Stimulated activated naive CD8-positive, alpha-beta T cell treated with anti-CD3 and anti-CD28 coated beads, Interleukin-15, Interleukin-2, amounts not matched to agents 100 ng/mL and 50 ng/mL, for 24 hours (primary cell): ENCODE data around the gene PRX.
A peak's percentile ranks its signal among the peaks of the same experiment; 100 is the strongest.
"Not testable (repeated sequence)": the region's sequence is repeated elsewhere in the genome, so short reads cannot be mapped to it uniquely, and the experiment has no call there.

Source experiments
- H3K27ac Mint-ChIP-seq: one replicate; pipeline ENCODE4 v1.8.0; 2021; ENCODE audit warnings: mild to moderate bottlenecking, mixed read lengths
- H3K27me3 Mint-ChIP-seq: one replicate; pipeline ENCODE4 v1.8.0; 2021; ENCODE audit warnings: mixed read lengths
- H3K36me3 Mint-ChIP-seq: one replicate; pipeline ENCODE4 v1.8.0; 2021; ENCODE audit warnings: low read depth, mixed read lengths
- H3K4me1 Mint-ChIP-seq: one replicate; pipeline ENCODE4 v1.8.0; 2021; ENCODE audit warnings: low read depth, mixed read lengths
- H3K4me3 Mint-ChIP-seq: one replicate; pipeline ENCODE4 v1.8.0; 2021; ENCODE audit warnings: mild to moderate bottlenecking, mixed read lengths
- H3K9me3 Mint-ChIP-seq: one replicate; pipeline ENCODE4 v1.8.0; 2021; ENCODE audit warnings: mixed read lengths

Gene PRX

DNA sequence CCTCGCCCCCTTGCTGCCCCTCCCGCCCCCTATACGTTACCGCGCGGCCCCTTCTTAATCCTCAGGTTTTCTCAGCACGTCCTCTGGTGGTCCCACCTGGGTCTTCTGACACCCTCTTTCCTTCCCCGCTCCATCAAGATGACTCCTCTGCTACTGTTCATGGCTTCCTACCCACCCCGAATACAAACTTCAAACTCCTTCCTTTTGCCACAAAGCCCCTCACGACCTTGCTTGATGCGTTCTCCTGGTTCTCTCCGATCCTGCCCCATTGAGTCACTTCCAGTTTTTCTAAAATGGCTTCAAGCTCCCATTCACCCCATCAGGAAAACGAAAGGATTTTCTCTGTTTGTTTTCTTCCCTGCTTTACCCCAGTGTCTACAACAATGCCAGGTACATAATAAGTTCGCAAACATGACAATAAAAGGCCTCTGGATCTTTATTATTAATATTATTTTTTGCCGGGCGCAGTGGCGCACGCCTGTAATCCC is 31.7 kb upstream of the PRX start:
- Mint-ChIP-seq H3K4me3 (peak overlapping the region; percentile 98), H3K27ac (peak overlapping the region; percentile 79), H3K9me3 (no peaks in the 10 kb centered on the region), H3K27me3 (no peaks in the 10 kb centered on the region), H3K4me1 (peaks cover 16% of the 10 kb centered on the region), H3K36me3 (peaks cover 6% of the 10 kb centered on the region)

DNA sequence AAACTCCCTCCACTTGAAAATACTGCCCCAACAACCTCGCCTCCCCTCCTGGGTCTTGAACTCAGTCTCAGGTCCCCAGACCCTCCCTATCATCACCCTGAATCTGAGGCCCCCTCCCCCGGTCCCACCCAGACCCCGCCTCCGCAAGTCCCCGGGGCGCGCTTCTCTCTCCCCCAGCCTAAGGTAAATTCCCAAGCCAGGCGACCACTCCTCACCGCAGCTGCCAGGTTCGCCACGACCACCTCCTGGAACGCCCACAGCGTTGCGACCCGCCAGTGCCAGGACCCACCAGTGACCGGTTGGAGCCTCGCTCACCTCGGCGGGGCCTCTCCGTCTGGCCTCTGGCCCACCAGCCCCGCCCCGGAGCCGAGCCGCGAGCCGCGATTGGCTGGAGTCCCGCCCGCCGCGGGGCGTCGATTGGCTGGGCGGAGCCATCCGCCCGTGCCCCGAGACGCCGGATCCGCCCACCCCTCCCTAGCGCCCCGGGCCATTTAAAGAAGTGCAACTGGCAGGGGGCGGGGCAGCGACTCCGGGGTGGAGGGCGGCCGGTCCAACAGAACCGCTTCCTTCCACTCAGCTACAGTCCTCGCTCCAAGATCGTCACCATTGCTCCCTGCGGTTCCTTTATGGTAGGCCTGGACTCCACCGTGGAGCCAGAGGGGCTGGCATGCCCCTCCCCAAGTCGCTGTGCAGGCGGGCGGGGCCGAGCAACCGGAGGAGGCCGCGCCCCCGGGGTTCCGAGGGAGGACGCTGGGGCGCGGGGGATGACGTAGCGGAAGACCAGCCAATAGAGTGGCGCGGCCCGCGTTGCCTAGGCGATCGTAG is 31.0 kb upstream of the PRX start, which contains the start of gene SERTAD3:
Gene SERTAD3 (minus strand): TSS at position 336 of the 825 bp plus-strand sequence. CDS start 2,255 bp downstream, outside the sequence.
- Mint-ChIP-seq H3K4me3 (peak within 1 kb of the TSS; percentile 98), H3K4me1 (peaks cover 16% of the 10 kb centered on the region), H3K27me3 (no peaks in the 10 kb centered on the region), H3K9me3 (no peaks in the 10 kb centered on the region), H3K36me3 (peaks cover 6% of the 10 kb centered on the region), H3K27ac (peak within 1 kb of the TSS; percentile 95)

DNA sequence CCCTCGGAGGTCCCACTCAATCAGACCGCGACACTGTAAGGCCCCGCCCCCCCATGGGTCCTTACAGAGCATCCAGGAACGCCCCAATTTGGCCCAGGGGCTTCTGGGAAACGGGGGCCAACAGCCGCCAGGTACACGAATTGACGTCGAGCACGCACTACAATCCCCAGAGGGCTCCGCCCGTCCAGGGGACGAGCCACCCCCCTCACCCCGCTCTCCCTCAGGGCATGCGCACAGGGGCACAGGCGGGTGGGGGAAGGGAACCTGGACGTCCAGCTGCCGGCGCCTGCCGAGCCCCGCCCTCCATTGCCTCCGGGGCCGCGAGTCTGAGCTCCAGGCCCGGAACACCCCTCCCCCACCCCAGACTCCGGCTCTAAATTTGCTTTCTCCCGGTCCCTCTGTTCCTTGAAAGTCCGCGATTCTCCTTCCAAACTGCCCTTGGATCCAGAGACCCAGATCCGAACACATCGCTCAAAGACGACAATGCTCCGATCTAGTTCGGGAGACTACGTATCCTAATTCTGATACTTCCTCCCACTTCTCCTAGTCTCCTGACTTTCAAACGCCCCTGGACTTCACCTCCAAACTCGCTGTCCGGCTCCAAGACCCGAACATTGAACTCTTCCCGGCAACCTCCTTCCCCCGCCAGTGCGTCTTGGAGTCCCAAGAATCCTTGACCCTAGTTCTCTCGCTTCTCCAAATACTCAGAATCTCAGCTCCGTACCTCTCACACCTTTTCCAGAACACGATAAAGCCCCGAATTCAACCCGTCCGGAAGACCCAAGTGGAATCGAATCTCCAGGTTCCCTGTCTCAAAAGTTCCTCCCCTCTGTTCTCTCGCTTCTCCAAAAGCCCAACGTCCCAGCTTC is 30.2 kb upstream of the PRX start:
- Mint-ChIP-seq H3K4me3 (peak overlapping the region; percentile 98), H3K27ac (peak overlapping the region; percentile 95)

DNA sequence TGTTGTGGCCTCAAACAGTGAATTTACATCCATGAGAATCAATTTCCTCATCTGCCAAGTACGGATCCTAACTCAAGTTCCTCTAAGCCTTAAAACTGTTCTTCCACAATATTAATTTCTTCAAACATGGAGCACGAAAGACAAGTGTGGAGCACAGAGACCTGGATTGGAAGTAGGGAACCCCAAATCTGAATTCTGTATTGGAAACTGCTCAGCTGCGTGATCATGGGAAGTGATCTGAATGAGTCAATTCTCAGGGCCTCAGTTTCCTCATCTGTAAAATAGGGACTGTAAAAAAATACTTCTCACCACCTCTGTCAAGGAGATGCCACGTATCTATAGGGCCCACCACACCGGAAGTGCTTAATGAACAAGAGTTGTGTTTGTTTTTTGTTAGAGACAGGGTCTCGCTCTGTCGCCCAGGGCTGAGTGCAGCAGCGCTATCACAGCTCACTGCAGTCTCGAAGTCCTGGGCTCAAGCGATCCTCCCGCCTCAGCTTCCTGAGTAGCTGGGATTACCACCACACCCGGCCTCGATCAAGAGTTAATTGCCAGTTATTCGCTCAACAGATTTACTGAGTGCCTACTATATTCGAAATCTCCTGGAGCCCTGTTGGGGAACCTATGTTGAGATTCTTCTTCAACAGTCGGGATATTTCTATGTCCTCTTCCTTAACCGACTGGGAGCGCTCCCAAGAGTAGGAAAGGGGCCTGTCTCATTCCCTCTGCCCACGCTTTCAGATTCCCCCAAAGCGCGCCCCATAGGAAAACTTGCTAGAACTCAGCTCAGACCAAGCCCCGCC is 29.4 kb upstream of the PRX start:
- Mint-ChIP-seq H3K9me3 (no peaks in the 10 kb centered on the region), H3K27me3 (no peaks in the 10 kb centered on the region), H3K36me3 (peaks cover 6% of the 10 kb centered on the region), H3K4me1 (peaks cover 16% of the 10 kb centered on the region), H3K27ac (peak overlapping the region; percentile 95), H3K4me3 (peak overlapping the region; percentile 98)

More for the DNA sequence above, 30.2 kb upstream of the PRX start:
- H3K27me3 Mint-ChIP-seq: no peaks in the 10 kb centered on the region
- no peaks in the 10 kb centered on the region for H3K9me3 Mint-ChIP-seq
- H3K36me3 Mint-ChIP-seq: peaks cover 6% of the 10 kb centered on the region
- H3K4me1 Mint-ChIP-seq: peaks cover 16% of the 10 kb centered on the region

DNA sequence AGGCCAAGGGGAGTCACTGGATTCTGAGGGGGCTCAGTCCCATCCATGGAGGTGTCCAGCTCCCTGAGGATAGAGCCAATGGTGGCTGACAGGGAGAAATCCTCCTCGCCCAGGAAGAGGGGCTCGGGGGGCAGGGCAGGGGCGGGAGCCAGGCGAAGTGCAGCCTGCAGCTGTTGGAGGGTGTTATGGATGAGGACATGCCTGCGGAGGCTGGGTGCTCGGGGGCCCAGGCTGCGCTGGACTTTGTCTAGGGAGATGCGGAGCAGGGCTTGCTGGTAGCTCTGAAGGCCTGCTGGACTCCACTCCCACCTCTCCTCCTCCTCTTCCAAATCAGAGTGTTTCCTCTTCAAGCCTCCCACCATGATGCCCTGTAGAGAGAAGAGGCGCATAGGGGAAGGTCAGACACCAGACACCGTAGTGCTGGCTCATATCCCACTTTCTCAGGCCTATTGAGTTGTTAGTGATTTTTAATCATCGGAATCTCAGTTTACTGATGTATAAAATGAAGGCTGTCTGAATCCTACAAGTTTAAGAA is 28.6 kb upstream of the PRX start:
- Mint-ChIP-seq H3K9me3 (no peaks in the 10 kb centered on the region), H3K4me3 (peak overlapping the region; percentile 98)

DNA sequence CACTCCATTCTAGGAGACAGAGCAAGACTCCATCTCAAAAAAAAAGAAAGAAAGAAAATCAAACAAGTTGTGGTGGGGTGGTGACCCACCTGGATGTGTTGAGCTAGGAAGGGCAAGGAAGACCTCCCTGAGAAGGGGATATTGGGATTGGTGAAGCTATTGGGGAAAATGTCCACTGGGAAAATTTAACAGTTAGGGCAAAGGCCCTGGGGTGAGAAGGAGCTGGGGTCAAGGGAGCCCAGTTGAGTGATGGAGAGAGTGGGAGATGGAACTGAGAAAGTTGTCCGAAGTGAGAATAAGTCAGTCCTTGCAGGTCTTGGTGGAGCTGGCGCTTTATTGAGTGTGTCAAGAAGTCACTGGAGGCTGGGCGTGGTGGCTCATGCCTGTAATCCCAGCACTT is 25.1 kb upstream of the PRX start:
- Mint-ChIP-seq H3K4me3 (no peak overlapping the region), H3K9me3 (no peaks in the 10 kb centered on the region), H3K4me1 (peaks cover 20% of the 10 kb centered on the region), H3K36me3 (peaks cover 6% of the 10 kb centered on the region), H3K27ac (no peak overlapping the region), H3K27me3 (no peaks in the 10 kb centered on the region)

More for the DNA sequence above, 28.6 kb upstream of the PRX start:
- no peaks in the 10 kb centered on the region for H3K27me3 Mint-ChIP-seq
- peak overlapping the region; percentile 95 for H3K27ac Mint-ChIP-seq
- H3K36me3 Mint-ChIP-seq: peaks cover 6% of the 10 kb centered on the region
- H3K4me1 Mint-ChIP-seq: peaks cover 16% of the 10 kb centered on the region

DNA sequence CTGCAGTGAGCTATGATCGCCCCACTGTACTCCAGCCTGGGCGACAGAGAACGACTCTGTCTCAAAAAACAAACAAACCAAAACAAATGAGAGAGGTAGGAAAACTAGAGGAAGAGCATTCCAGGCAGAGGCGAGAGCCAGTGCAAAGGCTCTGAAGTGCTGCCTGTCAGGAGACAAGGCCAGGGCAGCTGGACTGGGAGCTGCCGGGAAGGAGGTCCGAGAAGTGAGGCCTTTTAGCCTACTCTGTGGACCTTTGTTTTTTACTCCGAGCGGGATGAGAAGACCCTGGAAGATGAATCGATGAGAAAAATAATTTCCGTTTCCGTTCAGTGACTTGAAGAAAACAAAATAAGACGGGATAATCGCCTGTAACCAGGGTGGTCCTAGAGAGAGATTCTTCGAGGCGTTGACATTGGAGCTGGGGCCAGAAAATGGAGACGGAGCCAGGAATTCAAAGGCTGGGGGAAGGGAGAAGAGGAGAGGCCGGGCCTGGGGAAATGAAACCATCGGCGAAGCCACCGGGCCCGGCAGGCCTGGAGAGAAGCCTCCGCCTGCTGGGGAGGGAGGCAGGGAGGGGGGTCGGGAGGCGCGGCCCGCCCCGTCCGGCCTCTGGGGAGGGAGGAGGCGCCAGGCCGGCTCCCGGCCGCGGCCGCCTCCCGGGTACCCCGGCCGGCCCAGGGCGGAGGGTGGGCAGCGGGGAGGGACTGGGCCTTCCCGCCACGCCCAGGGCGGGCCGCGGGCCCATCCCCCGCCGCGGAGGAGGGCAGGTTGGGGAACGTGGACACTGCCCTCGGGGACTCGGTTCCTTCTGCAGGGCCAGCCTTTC is 20.4 kb upstream of the PRX start:
- H3K4me1 Mint-ChIP-seq: peaks cover 13% of the 10 kb centered on the region

DNA sequence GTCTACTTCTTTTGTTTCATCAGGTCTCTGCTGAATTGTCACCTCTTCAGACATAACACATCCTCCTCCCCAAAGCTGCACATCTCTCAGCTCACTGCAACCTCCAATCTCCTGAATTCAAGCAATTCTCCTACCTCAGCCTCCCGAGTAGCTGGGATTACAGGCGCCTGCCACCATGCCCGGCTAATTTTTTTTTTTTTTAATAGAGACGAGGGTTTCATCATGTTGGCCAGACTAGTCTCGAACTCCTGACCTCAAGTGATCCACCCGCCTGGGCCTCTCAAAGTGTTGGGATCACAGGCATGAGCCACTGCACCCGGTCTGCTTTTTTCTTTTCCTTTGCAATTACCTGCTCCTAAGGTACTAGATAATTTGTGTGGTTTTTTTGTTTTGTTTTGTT is 19.6 kb upstream of the PRX start:
- peak overlapping the region; percentile 98 for H3K27ac Mint-ChIP-seq
- not testable (repeated sequence) for H3K27me3 Mint-ChIP-seq

More for the DNA sequence above, 20.4 kb upstream of the PRX start:
- H3K4me3 Mint-ChIP-seq: peak overlapping the region; percentile 87
- no peaks in the 10 kb centered on the region for H3K27me3 Mint-ChIP-seq
- H3K27ac Mint-ChIP-seq: peak overlapping the region; percentile 98
- no peaks in the 10 kb centered on the region for H3K36me3 Mint-ChIP-seq
- no peaks in the 10 kb centered on the region for H3K9me3 Mint-ChIP-seq

DNA sequence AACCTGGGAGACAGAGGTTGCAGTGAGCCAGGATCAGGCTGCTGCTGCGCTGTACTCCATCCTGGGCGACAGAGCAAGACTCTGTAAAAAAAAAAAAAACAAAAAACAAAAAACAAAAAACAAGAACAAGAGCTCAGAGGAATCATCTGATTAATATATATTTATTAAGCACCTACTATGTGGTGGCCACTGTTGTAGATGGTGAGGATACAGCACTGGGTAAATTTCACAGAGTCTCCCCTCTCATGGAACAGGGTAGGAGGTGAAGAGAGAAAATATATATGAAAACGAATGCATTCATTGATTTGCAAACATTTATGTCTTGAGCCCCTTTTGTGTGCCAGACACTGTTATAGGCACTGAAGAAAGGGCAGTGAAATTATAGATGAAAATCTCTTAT is 18.5 kb upstream of the PRX start:
- Mint-ChIP-seq H3K27ac (no peak overlapping the region), H3K27me3 (no peaks in the 10 kb centered on the region), H3K9me3 (no peaks in the 10 kb centered on the region), H3K4me3 (no peak overlapping the region), H3K4me1 (peaks cover 13% of the 10 kb centered on the region), H3K36me3 (no peaks in the 10 kb centered on the region)

More for the DNA sequence above, 19.6 kb upstream of the PRX start:
- H3K36me3 Mint-ChIP-seq, H3K9me3 Mint-ChIP-seq: not testable (repeated sequence)
- Mint-ChIP-seq H3K4me1 (peaks cover 13% of the 10 kb centered on the region), H3K4me3 (peak overlapping the region; percentile 87)

DNA sequence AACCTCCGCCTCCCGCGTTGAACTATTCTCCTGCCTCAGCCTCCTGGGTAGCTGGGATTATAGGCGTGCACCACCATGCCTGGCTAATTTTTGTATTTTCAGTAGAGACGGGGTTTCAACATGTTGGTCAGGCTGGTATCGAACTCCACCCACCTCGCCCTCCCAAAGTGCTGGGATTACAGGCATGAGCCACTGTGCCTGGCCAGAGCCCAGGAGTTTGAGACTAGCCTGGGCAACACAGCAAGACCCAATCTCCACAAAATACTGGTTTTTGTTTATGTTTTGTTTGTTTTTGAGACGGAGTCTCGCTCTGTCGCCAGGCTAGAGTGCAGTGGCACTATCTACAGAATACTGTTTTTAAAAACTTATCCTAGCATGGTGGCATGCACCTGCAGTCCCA is 17.1 kb upstream of the PRX start:
- not testable (repeated sequence) for H3K4me3 Mint-ChIP-seq, H3K36me3 Mint-ChIP-seq, H3K27me3 Mint-ChIP-seq, H3K27ac Mint-ChIP-seq, H3K9me3 Mint-ChIP-seq
- H3K4me1 Mint-ChIP-seq: peaks cover 20% of the 10 kb centered on the region

DNA sequence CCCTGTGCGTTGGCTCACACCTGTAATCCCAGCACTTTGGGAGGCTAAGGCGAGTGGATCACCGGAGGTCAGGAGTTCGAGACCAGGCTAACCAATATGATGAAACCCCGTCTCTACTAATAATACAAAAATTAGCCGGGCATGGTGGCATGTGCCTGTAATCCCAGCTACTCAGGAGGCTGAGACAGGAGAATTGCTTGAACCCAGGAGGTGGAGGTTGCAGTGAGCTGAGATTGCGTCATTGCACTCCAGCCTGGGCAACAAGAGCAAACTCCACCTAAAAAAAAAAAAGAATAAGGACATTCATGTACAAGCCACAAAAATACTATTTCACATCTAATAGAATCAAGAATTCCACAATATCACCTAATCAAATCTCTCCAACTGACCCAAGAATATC is 15.0 kb upstream of the PRX start:
- not testable (repeated sequence) for H3K27ac Mint-ChIP-seq, H3K36me3 Mint-ChIP-seq, H3K27me3 Mint-ChIP-seq, H3K4me3 Mint-ChIP-seq, H3K9me3 Mint-ChIP-seq
- H3K4me1 Mint-ChIP-seq: peaks cover 21% of the 10 kb centered on the region

DNA sequence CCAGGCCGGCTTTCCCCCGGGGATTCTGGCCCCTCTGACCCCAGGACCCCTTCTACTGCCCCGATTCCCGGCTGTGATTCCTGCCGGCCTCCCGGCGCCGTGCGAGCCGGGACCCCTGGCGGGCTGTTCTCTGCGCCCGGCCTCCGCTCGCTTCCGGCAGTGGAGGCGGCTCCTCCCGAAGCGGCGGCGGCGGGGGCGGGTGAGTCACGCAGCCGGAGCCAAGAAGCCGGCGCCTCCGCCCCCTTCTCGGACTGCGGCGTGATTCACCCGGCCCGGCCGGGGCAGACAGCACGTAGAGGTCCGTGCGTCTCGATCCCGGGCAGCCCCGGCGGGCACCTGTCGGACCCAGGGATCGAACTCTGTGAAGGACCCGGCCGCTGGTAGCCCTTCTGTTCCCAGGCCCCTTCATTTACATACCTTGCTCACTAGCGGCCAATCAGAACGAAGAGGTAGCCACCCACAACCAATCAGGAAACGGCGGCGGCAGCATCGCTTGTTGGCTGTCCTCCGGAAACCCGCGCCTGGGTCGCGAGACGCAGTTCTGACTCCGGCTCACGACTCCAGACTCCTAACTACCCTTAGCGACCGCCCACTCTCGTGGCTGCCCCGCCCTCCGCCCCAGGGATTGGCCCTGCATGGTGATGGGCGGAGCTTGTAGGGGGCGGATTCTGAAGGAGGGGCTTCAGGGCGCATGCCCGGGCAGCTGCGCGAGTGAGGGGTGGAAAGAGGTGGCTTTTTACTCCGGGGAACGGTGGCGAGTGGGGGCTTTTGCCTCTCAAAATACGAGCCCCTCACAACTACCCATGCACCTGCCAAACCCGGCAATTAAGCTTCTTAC is 12.5 kb upstream of the PRX start, which contains the start of gene SERTAD1:
Gene SERTAD1 (minus strand): TSS at position 543 of the 838 bp plus-strand sequence. CDS start 2,446 bp downstream, outside the sequence.
- peaks cover 11% of the 10 kb centered on the region for H3K36me3 Mint-ChIP-seq
- peaks cover 33% of the 10 kb centered on the region for H3K4me1 Mint-ChIP-seq
- peak within 1 kb of the TSS; percentile 95 for H3K4me3 Mint-ChIP-seq
- no peaks in the 10 kb centered on the region for H3K9me3 Mint-ChIP-seq
- no peaks in the 10 kb centered on the region for H3K27me3 Mint-ChIP-seq
- peak within 1 kb of the TSS; percentile 98 for H3K27ac Mint-ChIP-seq
